Activated B cell treated with CpG ODN at 0.5 μM for 24 hours (primary cell): ENCODE results near the gene SERINC5. TPM values are rescaled to one million over a fixed set of nuclear protein-coding genes. Genes with fewer than 3 reads are reported as not detected.

Experiments used
- ATAC-seq: fragments of 200-7000 bp; cut with Tn5 transposase; one replicate; pipeline ENCODE4 v1.10.0; 2021; ENCODE audit warnings: low read depth, mild to moderate bottlenecking, moderate library complexity
- CTCF ChIA-PET: fragments of 350-600 bp; sonication (Branson Sonifier 250); formaldehyde crosslinking; loops from one replicate; lab custom pipeline; 2021; ENCODE audit warnings: antibody characterized with exemption; lab: Charles Lee
- POLR2A ChIA-PET: fragments of 350-600 bp; sonication (Branson Sonifier 250); formaldehyde crosslinking; loops from one replicate; lab custom pipeline; 2021; ENCODE audit warnings: antibody characterized with exemption; lab: Charles Lee
- DNase-seq: peaks from one replicate; pipeline ENCODE4 v3.0.0; 2022
- H3K27ac Mint-ChIP-seq: one replicate; pipeline ENCODE4 v1.8.0; 2020; ENCODE audit warnings: mixed read lengths
- H3K27me3 Mint-ChIP-seq: one replicate; pipeline ENCODE4 v1.8.0; 2021; ENCODE audit warnings: mixed read lengths
- H3K36me3 Mint-ChIP-seq: one replicate; pipeline ENCODE4 v1.8.0; 2021; ENCODE audit warnings: low read depth, mixed read lengths
- H3K4me1 Mint-ChIP-seq: one replicate; pipeline ENCODE4 v1.8.0; 2021; ENCODE audit warnings: mixed read lengths
- H3K4me3 Mint-ChIP-seq: one replicate; pipeline ENCODE4 v1.8.0; 2020; ENCODE audit warnings: mild to moderate bottlenecking, mixed read lengths
- H3K9me3 Mint-ChIP-seq: one replicate; pipeline ENCODE4 v1.8.0; 2020; ENCODE audit warnings: mixed read lengths
- CTCF ChIP-seq: fragments of 200-600 bp; IDR thresholded peaks from one replicate; pipeline ENCODE4 v1.8.0; 2022; ENCODE audit warnings: antibody characterized with exemption, mild to moderate bottlenecking
- intact Hi-C: fragments of 100-400 bp; cut with micrococcal nuclease; formaldehyde crosslinking; loops from one replicate; pipeline ENCODE4 v1.15.1; 2024
- total RNA-seq: library from RNA; stranded (reverse); gene quantifications from 2 replicates; pipeline ENCODE4 v1.2.3, GENCODE V29; 2022

SERINC5 gene
- total RNA-seq, 1 donor from 2014 or later, result 5.3 TPM

GRCh38 chr5:80215523-80215922 lies 40.3 kb downstream of the SERINC5 start:
- POLR2A ChIA-PET, result interaction anchor here (1.4 kb wide), 1 partner anchor 40 kb away, joined by 4 read pairs; the partner anchor contains the start of gene SERINC5
- no peaks in the 10 kb centered on the region for H3K27me3 Mint-ChIP-seq
- H3K27ac Mint-ChIP-seq, result no peak overlapping the region
- no peak for TF ChIP-seq CTCF
- DNase-seq (no peak), ATAC-seq (no peak)
- intact Hi-C loops, result no loop called here
- peaks cover 7% of the 10 kb centered on the region for H3K4me1 Mint-ChIP-seq
- CTCF ChIA-PET, result no interaction called here
- no peak overlapping the region for H3K4me3 Mint-ChIP-seq
- no peaks in the 10 kb centered on the region for H3K9me3 Mint-ChIP-seq
- H3K36me3 Mint-ChIP-seq, result peaks cover 2% of the 10 kb centered on the region

GRCh38 chr5:80213466-80213865 lies 42.4 kb downstream of the SERINC5 start:
- peaks cover 7% of the 10 kb centered on the region for H3K4me1 Mint-ChIP-seq
- ChIA-PET CTCF (no interaction called here), POLR2A (no interaction called here)
- intact Hi-C loops, result no loop called here
- no peaks in the 10 kb centered on the region for H3K27me3 Mint-ChIP-seq
- no peaks in the 10 kb centered on the region for H3K9me3 Mint-ChIP-seq
- DNase-seq, result no peak
- no peak overlapping the region for H3K4me3 Mint-ChIP-seq
- no peak for TF ChIP-seq CTCF
- H3K36me3 Mint-ChIP-seq, result no peaks in the 10 kb centered on the region
- no peak overlapping the region for H3K27ac Mint-ChIP-seq
- ATAC-seq, result no peak

- Mint-ChIP-seq H3K36me3 (no peaks in the 10 kb centered on the region), H3K9me3 (no peaks in the 10 kb centered on the region), H3K4me1 (peaks cover 7% of the 10 kb centered on the region), H3K4me3 (no peak overlapping the region), H3K27ac (no peak overlapping the region), H3K27me3 (no peaks in the 10 kb centered on the region)
- intact Hi-C loops, result no loop called here
- CTCF ChIA-PET, result no interaction called here
- POLR2A ChIA-PET, result no interaction called here
- ATAC-seq, result no peak
- DNase-seq, result no peak
- no peak for TF ChIP-seq CTCF
Measured at GRCh38 chr5:80212171-80212667, 43.6 kb downstream of the SERINC5 start.

GRCh38 chr5:80211327-80211726 lies 44.5 kb downstream of the SERINC5 start:
- intact Hi-C loops, result no loop called here
- H3K27ac Mint-ChIP-seq, result no peak overlapping the region
- TF ChIP-seq CTCF, result no peak
- no peaks in the 10 kb centered on the region for H3K36me3 Mint-ChIP-seq
- no peaks in the 10 kb centered on the region for H3K9me3 Mint-ChIP-seq
- H3K4me3 Mint-ChIP-seq, result no peak overlapping the region
- DNase-seq, result no peak
- ATAC-seq, result no peak
- peaks cover 7% of the 10 kb centered on the region for H3K4me1 Mint-ChIP-seq
- ChIA-PET CTCF (no interaction called here), POLR2A (no interaction called here)
- H3K27me3 Mint-ChIP-seq, result no peaks in the 10 kb centered on the region

GRCh38 chr5:80210014-80210413 lies 45.8 kb downstream of the SERINC5 start:
- intact Hi-C loops, result no loop called here
- peaks cover 10% of the 10 kb centered on the region for H3K4me1 Mint-ChIP-seq

More at GRCh38 chr5:80210014-80210413, 45.8 kb downstream of the SERINC5 start:
- no peak for DNase-seq
- Mint-ChIP-seq H3K36me3 (no peaks in the 10 kb centered on the region), H3K9me3 (no peaks in the 10 kb centered on the region), H3K4me3 (no peak overlapping the region), H3K27ac (no peak overlapping the region), H3K27me3 (no peaks in the 10 kb centered on the region)
- CTCF ChIA-PET, result no interaction called here
- no peak for ATAC-seq
- no peak for TF ChIP-seq CTCF
- POLR2A ChIA-PET, result no interaction called here
